Upper lobe of left lung (tissue), 6 donors: ENCODE measurements around the gene BANP. TPM values are rescaled to one million over a fixed set of nuclear protein-coding genes. Genes with fewer than 3 reads are reported as not detected.

Source experiments
- ATAC-seq, 2 donors: fragments of 200-7000 bp; cut with Tn5 transposase; one replicate each; pipeline ENCODE4 v1.9.1; 2022; ENCODE audit warnings: mild to moderate bottlenecking in 2 of 2, moderate library complexity in 2 of 2; ENCODE audit not compliant: low FRiP score in 2 of 2
- DNase-seq, 2 donors: peaks; one replicate each; pipeline ENCODE4 v3.0.0-alpha.2; 2019 to 2020
- H3K27ac ChIP-seq, 4 donors: fragments of 200-600 bp; sonication (generic); one replicate each; pipeline ENCODE4 v1.5.1; 2016 to 2019
- H3K27me3 ChIP-seq, 4 donors: fragments of 200-600 bp; sonication (generic); one replicate each; pipeline ENCODE4 v1.5.1; 2017 to 2019
- H3K36me3 ChIP-seq, 4 donors: fragments of 200-600 bp; sonication (generic); one replicate each; pipeline ENCODE4 v1.5.1; 2016 to 2019
- H3K4me1 ChIP-seq, 4 donors: fragments of 200-600 bp; sonication (generic); one replicate each; pipeline ENCODE4 v1.5.1; 2018 to 2019
- H3K4me3 ChIP-seq, 4 donors: fragments of 200-600 bp; sonication (generic); one replicate each; pipeline ENCODE4 v1.5.1; 2017 to 2019; ENCODE audit warnings: mild to moderate bottlenecking in 2 of 4, moderate library complexity in 1 of 4
- H3K9me3 ChIP-seq, 4 donors: fragments of 200-600 bp; sonication (generic); one replicate each; pipeline ENCODE4 v1.5.1; 2018 to 2019
- CTCF ChIP-seq, 6 experiments: fragments of 450-650 bp in 4 of 6; fragments of 200-600 bp in 2 of 6; sonication (generic) in 2 of 6; IDR thresholded peaks; one replicate each; pipeline ENCODE4 v1.5.1; 2016 to 2019; ENCODE audit warnings: antibody characterized with exemption in 6 of 6
- EP300 ChIP-seq, 4 donors: sonication (generic); formaldehyde crosslinking; IDR thresholded peaks; one replicate each; pipeline ENCODE4 v1.5.1; 2017; ENCODE audit warnings: antibody characterized with exemption in 4 of 4, control low read depth in 2 of 4
- POLR2A ChIP-seq, 4 donors: fragments of 450-650 bp; IDR thresholded peaks; one replicate each; pipeline ENCODE4 v1.5.1; 2016 to 2017; ENCODE audit warnings: antibody characterized with exemption in 4 of 4, mild to moderate bottlenecking in 2 of 4
- POLR2AphosphoS5 ChIP-seq, 2 donors: sonication (generic); formaldehyde crosslinking; IDR thresholded peaks; one replicate each; pipeline ENCODE4 v1.5.1; 2017; ENCODE audit warnings: antibody characterized with exemption in 2 of 2
- WGBS, 2 donors: methylation state at CpG; one replicate each; pipeline ENCODE4 v1.1.5; 2017 to 2018; 5-methylcytosine and 5-hydroxymethylcytosine counted together
- total RNA-seq, 6 donors: library from RNA; depleted of rRNA in 4 of 6; stranded (reverse); fragments of >200 nt in 4 of 6; gene quantifications; one replicate each; pipeline versions ENCODE4 v1.1.0 to v1.2.1, GENCODE V29; 2016 to 2021
- donor health status: DM: no; HTN: no; CAD: no; lungs with moderate emphysema.
- donor health status: DM: no; HTN: yes; CAD: no; lungs with severe emphysema.

The BANP gene
- total RNA-seq, 6 donors from 2014 or later = 15.2 to 47.1 (median 24.4) TPM

- 94 to 97% methylated on average over 2 of the region's 2 CpGs for WGBS, 2 donors
These were observed 20.7 kb downstream of the BANP start for GRCh38 chr16:87971933-87972332.

GRCh38 chr16:87973717-87974116 lies 22.5 kb downstream of the BANP start:
- DNase-seq (no peak), ATAC-seq (no peak)
- Histone ChIP-seq H3K27ac (no peak overlapping the region), H3K9me3 (peaks cover 0 to 14% (median 5%) of the 10 kb centered on the region in 4 donors), H3K4me3 (no peak overlapping the region), H3K4me1 (peaks cover 0 to 5% (median 3%) of the 10 kb centered on the region in 4 donors), H3K27me3 (no peaks in the 10 kb centered on the region), H3K36me3 (peaks cover 0 to 10% (median 4%) of the 10 kb centered on the region in 4 donors)
- TF ChIP-seq POLR2AphosphoS5 (IDR thresholded peaks at IDR 0.05) = no peak
- TF ChIP-seq EP300 (IDR thresholded peaks at IDR 0.05) = no peak
- TF ChIP-seq CTCF (IDR thresholded peaks at IDR 0.05) = no peak
- no peak for TF ChIP-seq POLR2A (IDR thresholded peaks at IDR 0.05)
- 53 to 57% methylated on average over 3 of the region's 3 CpGs for WGBS, 2 donors

More at GRCh38 chr16:87971933-87972332, 20.7 kb downstream of the BANP start:
- Histone ChIP-seq H3K27ac (no peak overlapping the region), H3K9me3 (peaks cover 0 to 14% (median 5%) of the 10 kb centered on the region in 4 donors), H3K4me3 (no peak overlapping the region), H3K36me3 (peaks cover 0 to 4% (median 2%) of the 10 kb centered on the region in 4 donors), H3K27me3 (no peaks in the 10 kb centered on the region), H3K4me1 (peaks cover 4 to 9% (median 8%) of the 10 kb centered on the region in 4 donors)
- no peak for ATAC-seq
- TF ChIP-seq POLR2AphosphoS5 (IDR thresholded peaks at IDR 0.05) = no peak
- no peak for TF ChIP-seq POLR2A (IDR thresholded peaks at IDR 0.05)
- no peak for TF ChIP-seq EP300 (IDR thresholded peaks at IDR 0.05)
- no peak for TF ChIP-seq CTCF (IDR thresholded peaks at IDR 0.05)
- DNase-seq = no peak

GRCh38 chr16:87974178-87974577 lies 22.9 kb downstream of the BANP start:
- Histone ChIP-seq H3K27ac (no peak overlapping the region), H3K27me3 (no peaks in the 10 kb centered on the region), H3K4me3 (no peak overlapping the region), H3K9me3 (peaks cover 0 to 14% (median 5%) of the 10 kb centered on the region in 4 donors), H3K36me3 (peaks cover 0 to 12% (median 4%) of the 10 kb centered on the region in 4 donors), H3K4me1 (peaks cover 0 to 5% (median 3%) of the 10 kb centered on the region in 4 donors)
- no peak for ATAC-seq
- 78 to 89% methylated on average over 9 of the region's 9 CpGs for WGBS, 2 donors
- TF ChIP-seq EP300 (IDR thresholded peaks at IDR 0.05) (no peak), POLR2A (IDR thresholded peaks at IDR 0.05) (no peak), POLR2AphosphoS5 (IDR thresholded peaks at IDR 0.05) (no peak), CTCF (IDR thresholded peaks at IDR 0.05) (no peak)
- no peak for DNase-seq

- ATAC-seq = peak in 1 of 2 donors; percentile 48
- H3K4me1 ChIP-seq = peaks cover 0 to 5% (median 3%) of the 10 kb centered on the region in 4 donors
- no peak overlapping the region for H3K27ac ChIP-seq
- no peak for TF ChIP-seq POLR2A (IDR thresholded peaks at IDR 0.05)
- peaks cover 0 to 11% (median 3%) of the 10 kb centered on the region in 4 donors for H3K9me3 ChIP-seq
- no peak overlapping the region for H3K4me3 ChIP-seq
- DNase-seq = no peak
- H3K27me3 ChIP-seq = no peaks in the 10 kb centered on the region
- WGBS, 2 donors = 85 to 89% methylated on average over 3 of the region's 3 CpGs
- H3K36me3 ChIP-seq = peaks cover 0 to 19% (median 10%) of the 10 kb centered on the region in 4 donors
These were observed 25.4 kb downstream of the BANP start for GRCh38 chr16:87976665-87977064.

GRCh38 chr16:87978127-87978526 lies 26.9 kb downstream of the BANP start:
- 93 to 96% methylated on average over 5 of the region's 5 CpGs for WGBS, 2 donors
- no peak overlapping the region for H3K27ac ChIP-seq
- no peak for DNase-seq
- no peaks in the 10 kb centered on the region for H3K9me3 ChIP-seq
- peaks cover 0 to 31% (median 11%) of the 10 kb centered on the region in 4 donors for H3K36me3 ChIP-seq
- TF ChIP-seq EP300 (IDR thresholded peaks at IDR 0.05) (no peak), CTCF (IDR thresholded peaks at IDR 0.05) (no peak), POLR2AphosphoS5 (IDR thresholded peaks at IDR 0.05) (no peak), POLR2A (IDR thresholded peaks at IDR 0.05) (no peak)
- H3K4me3 ChIP-seq = no peak overlapping the region
- no peaks in the 10 kb centered on the region for H3K27me3 ChIP-seq
- ATAC-seq = no peak
- peaks cover 0 to 5% (median 3%) of the 10 kb centered on the region in 4 donors for H3K4me1 ChIP-seq
